DOHH2 (cell line): Measurements from ENCODE around the gene PDZRN4.

Experiments
- H3F3A ChIP-seq: fragments of 200-600 bp; sonication (generic), shearing (Covaris generic); 2 replicates; pipeline ENCODE4 v1.6.0; 2016; ENCODE audit warnings: antibody characterized with exemption, mild to moderate bottlenecking; ENCODE audit not compliant: control insufficient read depth, insufficient read depth
- H3K27ac ChIP-seq: fragments of 200-600 bp; sonication (generic); 2 replicates; pipeline ENCODE4 v1.5.1; 2014; ENCODE audit warnings: low read depth, mild to moderate bottlenecking, low read length, moderate library complexity
- H3K27me3 ChIP-seq: fragments of 200-600 bp; sonication (generic); 2 replicates; pipeline ENCODE4 v1.6.1; 2014; ENCODE audit warnings: mild to moderate bottlenecking, low read length, mixed read lengths; ENCODE audit not compliant: control insufficient read depth
- H3K36me3 ChIP-seq: fragments of 200-600 bp; sonication (generic); 2 replicates; pipeline ENCODE4 v1.6.1; 2014; ENCODE audit warnings: mild to moderate bottlenecking, low read length, moderate library complexity, mixed read lengths; ENCODE audit not compliant: control insufficient read depth
- H3K4me1 ChIP-seq: fragments of 200-600 bp; sonication (generic); 2 replicates; pipeline ENCODE4 v1.6.1; 2014; ENCODE audit warnings: mild to moderate bottlenecking, low read length, mixed read lengths; ENCODE audit not compliant: control insufficient read depth
- H3K4me2 ChIP-seq: fragments of 200-600 bp; sonication (generic); 2 replicates; pipeline ENCODE4 v1.6.0; 2014; ENCODE audit warnings: mild to moderate bottlenecking, low read length, moderate library complexity
- H3K4me3 ChIP-seq: fragments of 200-600 bp; sonication (generic); 2 replicates; pipeline ENCODE4 v1.5.1; 2014; ENCODE audit warnings: mild to moderate bottlenecking, low read length, mixed read lengths
- H3K79me2 ChIP-seq: fragments of 200-600 bp; sonication (generic); 2 replicates; pipeline ENCODE4 v1.6.1; 2014; ENCODE audit warnings: mild to moderate bottlenecking, low read length, mixed read lengths; ENCODE audit not compliant: control insufficient read depth
- H3K9me2 ChIP-seq: fragments of 200-600 bp; sonication (generic); replicated peaks from 2 replicates; pipeline ENCODE4 v1.6.1; 2014; ENCODE audit warnings: mild to moderate bottlenecking, low read length, mixed read lengths; ENCODE audit not compliant: control insufficient read depth
- H3K9me3 ChIP-seq: fragments of 200-600 bp; sonication (generic); 2 replicates; pipeline ENCODE4 v1.6.1; 2014; ENCODE audit warnings: antibody characterized with exemption, low read length, mixed read lengths; ENCODE audit not compliant: control insufficient read depth, insufficient read depth
- H4K20me1 ChIP-seq: fragments of 200-600 bp; sonication (generic); 2 replicates; pipeline ENCODE4 v1.6.0; 2014; ENCODE audit warnings: low read depth, mild to moderate bottlenecking, antibody characterized with exemption, low read length, moderate library complexity; ENCODE audit not compliant: control insufficient read depth, insufficient read depth
- EZH2phosphoT487 ChIP-seq: fragments of 200-600 bp; sonication (generic); IDR thresholded peaks from 2 replicates; pipeline ENCODE4 v1.6.1; 2017; ENCODE audit warnings: borderline replicate concordance, mild to moderate bottlenecking, antibody characterized with exemption, low read length, moderate library complexity, mixed read lengths
- TF ChIP-seq, protein P1 (sequence below): fragments of 200-600 bp; sonication (generic); IDR thresholded peaks from one replicate; pipeline ENCODE4 v1.5.1; 2014; ENCODE audit warnings: antibody characterized with exemption, mild to moderate bottlenecking, low read depth, low read length; ENCODE audit not compliant: poor library complexity, severe bottlenecking

The PDZRN4 gene

DNA sequence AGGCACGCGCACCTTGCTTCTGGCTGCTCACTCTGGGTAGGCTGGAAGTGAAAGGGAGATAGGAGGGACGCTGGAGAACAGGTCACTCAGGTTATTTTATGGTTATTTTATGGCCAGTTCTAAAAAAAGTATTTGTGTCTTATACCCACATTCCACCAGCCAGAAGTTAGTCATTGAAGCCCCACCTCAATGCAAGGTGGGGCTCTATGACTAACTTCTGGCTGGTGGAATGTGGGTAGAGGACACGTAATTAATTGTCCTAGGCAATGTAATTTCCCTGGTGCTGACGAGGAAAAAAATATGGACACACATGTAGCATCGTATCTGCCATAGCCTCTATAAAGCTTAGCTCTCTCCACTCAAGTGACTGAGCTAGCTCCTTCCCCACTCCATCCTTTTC is 104.9 kb downstream of the PDZRN4 start:
- no peak overlapping the region for H3K4me3 ChIP-seq
- H4K20me1 ChIP-seq = no peaks in the 10 kb centered on the region
- no peak overlapping the region for H3K4me2 ChIP-seq
- no peaks in the 10 kb centered on the region for H3K4me1 ChIP-seq
- no peaks in the 10 kb centered on the region for H3K9me2 ChIP-seq
- H3K79me2 ChIP-seq = no peaks in the 10 kb centered on the region
- H3F3A ChIP-seq = no peaks in the 10 kb centered on the region
- H3K9me3 ChIP-seq = no peaks in the 10 kb centered on the region
- H3K27ac ChIP-seq = no peak overlapping the region
- TF ChIP-seq, protein P1, sequence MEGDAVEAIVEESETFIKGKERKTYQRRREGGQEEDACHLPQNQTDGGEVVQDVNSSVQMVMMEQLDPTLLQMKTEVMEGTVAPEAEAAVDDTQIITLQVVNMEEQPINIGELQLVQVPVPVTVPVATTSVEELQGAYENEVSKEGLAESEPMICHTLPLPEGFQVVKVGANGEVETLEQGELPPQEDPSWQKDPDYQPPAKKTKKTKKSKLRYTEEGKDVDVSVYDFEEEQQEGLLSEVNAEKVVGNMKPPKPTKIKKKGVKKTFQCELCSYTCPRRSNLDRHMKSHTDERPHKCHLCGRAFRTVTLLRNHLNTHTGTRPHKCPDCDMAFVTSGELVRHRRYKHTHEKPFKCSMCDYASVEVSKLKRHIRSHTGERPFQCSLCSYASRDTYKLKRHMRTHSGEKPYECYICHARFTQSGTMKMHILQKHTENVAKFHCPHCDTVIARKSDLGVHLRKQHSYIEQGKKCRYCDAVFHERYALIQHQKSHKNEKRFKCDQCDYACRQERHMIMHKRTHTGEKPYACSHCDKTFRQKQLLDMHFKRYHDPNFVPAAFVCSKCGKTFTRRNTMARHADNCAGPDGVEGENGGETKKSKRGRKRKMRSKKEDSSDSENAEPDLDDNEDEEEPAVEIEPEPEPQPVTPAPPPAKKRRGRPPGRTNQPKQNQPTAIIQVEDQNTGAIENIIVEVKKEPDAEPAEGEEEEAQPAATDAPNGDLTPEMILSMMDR = no peak
- H3K27me3 ChIP-seq = no peaks in the 10 kb centered on the region
- no peaks in the 10 kb centered on the region for H3K36me3 ChIP-seq

GRCh38 chr12:41293461-41293860 is 105.3 kb downstream of the PDZRN4 start:
- H3K4me3 ChIP-seq = no peak overlapping the region
- no peaks in the 10 kb centered on the region for H3F3A ChIP-seq
- no peak for TF ChIP-seq EZH2phosphoT487
- TF ChIP-seq, protein P1 = no peak
- H3K27me3 ChIP-seq = no peaks in the 10 kb centered on the region
- H3K4me1 ChIP-seq = no peaks in the 10 kb centered on the region
- no peaks in the 10 kb centered on the region for H3K9me2 ChIP-seq
- no peaks in the 10 kb centered on the region for H3K36me3 ChIP-seq
- no peaks in the 10 kb centered on the region for H3K9me3 ChIP-seq
- H4K20me1 ChIP-seq = no peaks in the 10 kb centered on the region
- no peaks in the 10 kb centered on the region for H3K79me2 ChIP-seq
- H3K27ac ChIP-seq = no peak overlapping the region
- no peak overlapping the region for H3K4me2 ChIP-seq

GRCh38 chr12:41302979-41303403 is 114.9 kb downstream of the PDZRN4 start:
- Histone ChIP-seq H3K9me2 (no peaks in the 10 kb centered on the region), H3K79me2 (no peaks in the 10 kb centered on the region), H3K4me3 (no peak overlapping the region), H3K27me3 (no peaks in the 10 kb centered on the region), H3K27ac (no peak overlapping the region), H3K9me3 (no peaks in the 10 kb centered on the region), H4K20me1 (no peaks in the 10 kb centered on the region), H3F3A (no peaks in the 10 kb centered on the region), H3K36me3 (no peaks in the 10 kb centered on the region), H3K4me1 (no peaks in the 10 kb centered on the region), H3K4me2 (no peak overlapping the region)
- TF ChIP-seq, protein P1 = no peak
- TF ChIP-seq EZH2phosphoT487 = no peak

DNA sequence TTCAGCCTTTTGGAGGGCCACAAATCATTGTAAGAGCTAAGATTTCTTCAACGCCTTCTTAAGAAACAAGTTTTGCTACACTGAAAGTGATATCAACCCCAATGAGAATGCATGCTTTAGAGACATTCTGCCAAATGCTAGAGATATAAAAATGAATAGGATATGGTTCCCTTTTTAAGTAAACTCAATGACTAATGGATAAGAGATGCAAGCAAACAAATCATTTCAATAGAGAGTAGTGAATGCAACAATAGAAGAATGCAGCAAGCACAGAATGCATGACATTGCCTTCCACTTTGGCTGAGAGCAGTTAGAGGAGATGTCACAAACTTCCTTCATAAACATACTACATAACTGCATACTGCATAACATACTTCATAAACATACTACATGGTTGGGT is 116.4 kb downstream of the PDZRN4 start:
- H3K4me3 ChIP-seq = no peak overlapping the region
- H3K4me2 ChIP-seq = no peak overlapping the region
- no peak overlapping the region for H3K27ac ChIP-seq
- TF ChIP-seq, protein P1 = no peak
- TF ChIP-seq EZH2phosphoT487 = no peak
- H3K27me3 ChIP-seq = no peaks in the 10 kb centered on the region
- H3K79me2 ChIP-seq = no peaks in the 10 kb centered on the region
- no peaks in the 10 kb centered on the region for H3K9me3 ChIP-seq
- H3K9me2 ChIP-seq = no peaks in the 10 kb centered on the region
- H4K20me1 ChIP-seq = no peaks in the 10 kb centered on the region
- no peaks in the 10 kb centered on the region for H3F3A ChIP-seq
- no peaks in the 10 kb centered on the region for H3K36me3 ChIP-seq
- no peaks in the 10 kb centered on the region for H3K4me1 ChIP-seq
